ENCODE results near the gene ZNF407. TPM values are rescaled to one million over a fixed set of nuclear protein-coding genes. Genes with fewer than 3 reads are reported as not detected.

ZNF407 gene
- total and polyA plus RNA-seq, 2 donors from 2014 or later: 2.5 to 17.8 TPM

GRCh38 chr18:74916773-74917393 lies 319.2 kb downstream of the ZNF407 start:
- Histone ChIP-seq H3K4me3 (ENCODE audit: low read length in 3 of 3) (no peak overlapping the region), H3K36me3 (ENCODE audit: control insufficient read depth in 2 of 3, insufficient read depth in 3 of 3, low read length in 3 of 3) (no peaks in the 10 kb centered on the region), H3K9me3 (ENCODE audit: control insufficient read depth in 2 of 3, insufficient read depth in 1 of 3, low read length in 3 of 3) (no peaks in the 10 kb centered on the region), H3K27me3 (ENCODE audit: control insufficient read depth, insufficient read depth, low read length) (no peaks in the 10 kb centered on the region), H3K27ac (ENCODE audit: low read depth in 2 of 2, low read length in 2 of 2) (no peak overlapping the region), H3K9ac (ENCODE audit: low read length in 3 of 3) (no peak overlapping the region), H3K4me1 (ENCODE audit: control insufficient read depth in 2 of 3, insufficient read depth in 2 of 3, low read depth in 1 of 3, low read length in 3 of 3) (no peaks in the 10 kb centered on the region)
- intact Hi-C loops (cut with DNase I): no loop called here
- FAIRE-seq: no peak
- no peak for DNase-seq
- TF ChIP-seq CTCF (IDR thresholded peaks at IDR 0.05; ENCODE audit: borderline replicate concordance, extremely low read depth, insufficient read depth): no peak

- H3K27ac ChIP-seq (ENCODE audit: low read depth in 2 of 2, low read length in 2 of 2): no peak overlapping the region
- FAIRE-seq (no peak), DNase-seq (no peak)
- no peaks in the 10 kb centered on the region for H3K9me3 ChIP-seq (ENCODE audit: control insufficient read depth in 2 of 3, insufficient read depth in 1 of 3, low read length in 3 of 3)
- no peak overlapping the region for H3K9ac ChIP-seq (ENCODE audit: low read length in 3 of 3)
- no peaks in the 10 kb centered on the region for H3K27me3 ChIP-seq (ENCODE audit: control insufficient read depth, insufficient read depth, low read length)
- H3K36me3 ChIP-seq (ENCODE audit: control insufficient read depth in 2 of 3, insufficient read depth in 3 of 3, low read length in 3 of 3): no peaks in the 10 kb centered on the region
- no peak for TF ChIP-seq CTCF (IDR thresholded peaks at IDR 0.05; ENCODE audit: borderline replicate concordance, extremely low read depth, insufficient read depth)
- intact Hi-C loops (cut with DNase I): no loop called here
- H3K4me3 ChIP-seq (ENCODE audit: low read length in 3 of 3): no peak overlapping the region
- no peaks in the 10 kb centered on the region for H3K4me1 ChIP-seq (ENCODE audit: control insufficient read depth in 2 of 3, insufficient read depth in 2 of 3, low read depth in 1 of 3, low read length in 3 of 3)
These were observed 320.7 kb downstream of the ZNF407 start for GRCh38 chr18:74918276-74918790.

- H3K4me3 ChIP-seq (ENCODE audit: low read length in 3 of 3): no peak overlapping the region
- no peaks in the 10 kb centered on the region for H3K9me3 ChIP-seq (ENCODE audit: control insufficient read depth in 2 of 3, insufficient read depth in 1 of 3, low read length in 3 of 3)
- H3K9ac ChIP-seq (ENCODE audit: low read length in 3 of 3): no peak overlapping the region
- H3K27me3 ChIP-seq (ENCODE audit: control insufficient read depth, insufficient read depth, low read length): no peaks in the 10 kb centered on the region
- DNase-seq (no peak), FAIRE-seq (no peak)
- intact Hi-C loops (cut with DNase I): no loop called here
- H3K4me1 ChIP-seq (ENCODE audit: control insufficient read depth in 2 of 3, insufficient read depth in 2 of 3, low read depth in 1 of 3, low read length in 3 of 3): no peaks in the 10 kb centered on the region
- no peaks in the 10 kb centered on the region for H3K36me3 ChIP-seq (ENCODE audit: control insufficient read depth in 2 of 3, insufficient read depth in 3 of 3, low read length in 3 of 3)
- no peak for TF ChIP-seq CTCF (IDR thresholded peaks at IDR 0.05; ENCODE audit: borderline replicate concordance, extremely low read depth, insufficient read depth)
- H3K27ac ChIP-seq (ENCODE audit: low read depth in 2 of 2, low read length in 2 of 2): no peak overlapping the region
These were observed 323.6 kb downstream of the ZNF407 start for GRCh38 chr18:74921057-74921820.
